ENCODE results near the gene DCD. TPM values are rescaled to one million over a fixed set of nuclear protein-coding genes. Genes with fewer than 3 reads are reported as not detected.

DCD gene
- total RNA-seq, 1 donor from 2014 or later: not detected

GRCh38 chr12:54622463-54623183, 25.5 kb downstream of the DCD start:
- ATAC-seq (no peak), DNase-seq (no peak)
- intact Hi-C loops (cut with micrococcal nuclease): no loop called here

- intact Hi-C loops (cut with micrococcal nuclease): no loop called here
- no peak for ATAC-seq
- DNase-seq: no peak
Observed at GRCh38 chr12:54616933-54617680, 31.1 kb downstream of the DCD start.

DNA sequence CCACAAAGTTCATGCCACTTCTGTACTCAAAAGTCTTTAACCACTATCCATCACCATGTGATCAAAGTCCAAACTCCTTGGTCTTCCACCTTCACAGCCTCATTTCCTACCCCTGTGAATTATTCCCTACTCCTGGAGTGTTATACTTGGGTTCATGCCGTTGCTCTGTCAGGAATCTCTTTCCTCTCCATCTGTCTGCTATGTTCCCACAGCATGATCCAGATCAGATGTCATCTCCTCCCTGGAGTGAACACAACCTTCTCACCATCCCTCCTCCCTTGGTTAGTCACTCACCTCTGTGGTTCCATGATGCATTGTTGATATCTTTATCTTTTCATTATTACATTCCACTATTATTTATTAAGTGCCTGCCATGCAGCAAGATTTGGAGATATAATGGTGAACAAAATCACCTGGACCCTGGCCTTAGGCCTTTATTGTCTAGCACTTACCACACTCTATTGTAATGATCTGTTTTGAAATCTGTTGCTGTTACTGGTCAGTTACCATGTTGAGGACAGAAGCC, 35.9 kb downstream of the DCD start:
- ATAC-seq (no peak), DNase-seq (no peak)
- intact Hi-C loops (cut with micrococcal nuclease): no loop called here

DNA sequence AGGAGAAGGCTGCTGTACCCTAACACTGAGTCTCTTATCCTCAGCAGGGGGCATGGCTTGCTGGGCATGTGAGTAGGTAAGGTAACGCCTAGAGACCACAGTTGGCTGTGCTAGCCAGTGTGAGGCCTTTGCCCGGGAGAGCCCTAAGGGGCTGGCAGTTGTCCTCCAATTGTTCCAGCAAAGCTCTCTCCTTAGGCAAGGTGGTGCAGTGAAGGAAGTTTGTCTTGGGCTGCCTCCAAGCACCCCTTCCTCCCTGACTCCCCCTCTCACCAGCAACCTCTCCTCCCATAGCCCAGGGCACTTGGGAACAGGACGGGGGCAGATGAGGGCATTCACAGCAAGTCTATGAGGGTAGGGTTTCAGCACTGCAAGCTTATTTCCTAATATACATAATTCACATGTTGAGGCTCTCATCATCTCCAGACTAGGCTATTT, 36.4 kb downstream of the DCD start:
- DNase-seq (no peak), ATAC-seq (no peak)
- intact Hi-C loops (cut with micrococcal nuclease): no loop called here

DNA sequence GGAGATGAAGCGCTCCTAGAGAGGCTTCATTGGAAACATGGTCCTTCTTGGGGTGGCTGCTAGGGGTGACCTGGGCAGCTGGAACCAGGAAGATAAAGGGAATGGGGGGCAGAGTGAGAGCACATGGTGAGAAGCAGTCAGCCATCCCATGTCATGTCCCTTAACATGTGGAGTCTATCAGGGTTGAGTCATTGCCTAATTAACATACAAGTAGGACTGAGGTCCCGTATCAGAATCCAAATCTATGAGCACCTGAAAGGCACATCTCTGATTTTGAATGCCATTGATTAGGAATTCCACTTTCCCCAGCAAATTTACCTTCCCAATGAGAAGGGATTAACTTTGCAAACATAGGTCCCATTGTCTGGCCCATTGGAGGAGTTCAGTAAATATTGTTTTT, 39.4 kb downstream of the DCD start:
- intact Hi-C loops (cut with micrococcal nuclease): no loop called here
- no peak for ATAC-seq
- no peak for DNase-seq

- intact Hi-C loops (cut with micrococcal nuclease): no loop called here
- DNase-seq (no peak), ATAC-seq (no peak)
Observed at GRCh38 chr12:54608156-54608555, 40.0 kb downstream of the DCD start.

- DNase-seq: no peak
- no peak for ATAC-seq
- intact Hi-C loops (cut with micrococcal nuclease): no loop called here
Observed at GRCh38 chr12:54606556-54606955, 41.6 kb downstream of the DCD start.

DNA sequence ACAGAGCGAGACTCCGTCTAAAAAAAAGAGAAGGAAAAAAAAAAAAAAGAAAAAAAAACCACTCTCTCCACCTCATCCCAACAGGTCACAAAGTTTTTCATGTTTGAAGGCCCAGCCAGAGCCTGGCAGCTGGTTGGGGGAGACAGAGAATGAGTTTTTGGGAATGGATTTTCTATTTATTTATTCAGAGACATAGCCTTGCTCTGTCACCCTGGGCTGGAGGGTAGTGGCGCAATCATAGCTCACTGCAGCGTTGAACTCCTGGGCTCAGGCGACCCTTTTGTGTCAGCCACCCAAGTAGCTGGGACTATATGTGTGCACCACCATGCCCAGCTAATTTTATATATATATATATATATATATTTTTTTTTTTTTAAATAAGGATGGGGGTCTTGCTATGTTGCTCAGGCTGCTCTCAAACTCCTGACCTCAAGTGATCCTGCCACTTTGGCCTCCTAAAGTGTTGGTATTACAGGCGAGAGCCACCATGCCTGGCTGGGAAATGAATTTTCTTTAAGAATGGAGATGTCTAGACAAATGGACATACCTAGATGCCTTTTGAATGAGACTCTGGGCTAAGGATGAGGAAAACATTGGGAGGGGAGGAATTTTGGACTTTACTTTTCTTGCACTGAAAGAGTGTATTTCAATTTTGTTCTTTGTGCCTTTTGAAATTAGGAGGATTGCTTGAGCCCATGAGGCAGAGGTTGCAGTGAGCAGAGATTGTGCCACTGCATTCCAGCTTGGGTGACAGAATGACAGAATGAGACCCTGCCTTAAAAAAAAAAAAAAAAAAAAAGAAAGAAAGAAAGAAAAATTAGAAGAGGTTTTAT, 42.8 kb downstream of the DCD start:
- ATAC-seq: no peak
- intact Hi-C loops (cut with micrococcal nuclease): no loop called here
- DNase-seq: no peak

- no peak for DNase-seq
- ATAC-seq: no peak
- intact Hi-C loops (cut with micrococcal nuclease): no loop called here
Observed at GRCh38 chr12:54604436-54604835, 43.7 kb downstream of the DCD start.

DNA sequence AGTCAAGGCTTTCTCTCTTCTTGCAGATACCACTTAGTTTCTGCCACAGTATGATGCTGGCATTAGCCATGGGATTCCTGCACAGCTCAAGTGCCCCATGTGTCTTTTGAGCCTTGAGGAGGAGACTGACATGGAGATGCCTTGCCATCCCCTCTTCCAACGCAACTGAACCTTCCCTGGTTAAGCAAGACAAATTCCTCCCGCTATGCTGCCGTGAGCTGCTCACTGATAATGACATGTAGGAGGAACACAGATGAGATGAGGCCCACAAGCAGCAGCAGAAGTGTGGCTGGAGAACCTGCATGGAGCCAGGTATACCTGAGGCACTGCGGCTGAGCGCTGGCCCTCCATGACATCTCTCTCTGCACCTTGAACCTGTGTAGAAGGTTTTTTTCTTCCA, 44.3 kb downstream of the DCD start:
- no peak for ATAC-seq
- DNase-seq: no peak
- intact Hi-C loops (cut with micrococcal nuclease): no loop called here

- DNase-seq (peak; percentile 46), ATAC-seq (peak; percentile 80)
- intact Hi-C loops (cut with micrococcal nuclease): no loop called here
Observed at GRCh38 chr12:54603173-54603814, 44.9 kb downstream of the DCD start.

DNA sequence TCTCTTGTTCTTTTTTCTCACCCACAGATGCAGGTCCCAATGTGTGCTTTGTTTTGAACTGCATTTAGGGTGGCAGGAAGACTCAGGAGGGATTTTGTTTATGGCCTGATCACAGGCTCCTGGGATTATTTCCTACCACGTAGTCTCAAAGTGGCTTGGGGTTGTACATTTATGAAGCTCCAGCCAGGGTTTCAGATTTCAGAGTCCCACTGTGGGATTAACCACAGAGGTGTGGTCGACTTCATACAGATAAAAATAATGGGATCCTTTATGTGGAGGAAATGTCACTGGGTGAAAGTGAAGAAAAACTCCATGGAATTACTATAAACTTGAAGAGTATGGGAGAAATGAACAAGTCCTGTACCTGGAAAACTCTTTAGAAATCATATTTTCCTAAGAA, 45.5 kb downstream of the DCD start:
- intact Hi-C loops (cut with micrococcal nuclease): no loop called here
- DNase-seq (no peak), ATAC-seq (no peak)

DNA sequence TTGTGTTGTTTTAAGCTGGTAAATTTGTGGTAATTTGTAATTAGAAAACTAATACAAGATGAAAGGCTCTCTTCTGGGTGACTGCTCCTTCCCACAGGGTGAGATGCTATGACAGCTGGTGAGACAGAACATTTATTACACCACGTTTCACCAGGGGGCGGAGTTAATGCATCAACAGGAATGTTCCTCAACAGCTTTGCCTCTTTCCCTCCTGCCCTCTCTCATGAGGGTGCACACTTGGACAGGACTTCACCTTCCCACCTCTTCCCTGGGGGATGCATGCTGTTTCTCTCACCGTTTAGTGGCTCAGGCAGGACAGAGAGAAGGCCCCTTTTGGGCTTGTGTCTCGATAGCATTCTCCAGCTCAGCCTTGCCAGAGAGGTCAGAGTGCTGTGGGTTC, 46.3 kb downstream of the DCD start:
- no peak for ATAC-seq
- no peak for DNase-seq
- intact Hi-C loops (cut with micrococcal nuclease): no loop called here

DNA sequence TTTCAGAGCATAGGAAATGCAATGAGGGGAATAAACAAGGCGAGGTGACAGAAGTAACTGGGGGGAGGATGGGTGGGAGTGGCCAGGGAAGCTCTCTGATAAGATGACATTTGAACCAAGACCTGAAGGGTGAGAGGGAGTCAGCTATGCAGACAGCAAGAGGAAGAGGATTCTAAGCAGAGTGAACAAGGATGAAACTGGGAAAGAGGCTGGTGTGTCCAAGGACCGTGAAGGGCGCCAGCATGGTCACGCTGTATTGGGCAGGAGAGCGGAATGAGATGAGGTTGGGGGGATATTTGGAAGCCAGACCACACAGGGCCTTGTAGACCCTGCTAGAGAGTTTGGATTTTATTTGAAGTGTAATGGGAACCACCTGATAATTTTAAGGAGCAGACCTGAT, 49.2 kb downstream of the DCD start:
- no peak for ATAC-seq
- no peak for DNase-seq
- intact Hi-C loops (cut with micrococcal nuclease): no loop called here

GRCh38 chr12:54596526-54596946, 51.6 kb downstream of the DCD start:
- intact Hi-C loops (cut with micrococcal nuclease): no loop called here
- DNase-seq: peak; percentile 77
- peak; percentile 75 for ATAC-seq

- intact Hi-C loops (cut with micrococcal nuclease): no loop called here
- ATAC-seq (no peak), DNase-seq (no peak)
Observed at GRCh38 chr12:54595471-54595870, 52.7 kb downstream of the DCD start.

Measured in left ventricle myocardium superior (tissue), 1 donor.